Spleen (tissue), 11 donors: ENCODE results near the gene SNX10. TPM values are rescaled to one million over a fixed set of nuclear protein-coding genes. Genes with fewer than 3 reads are reported as not detected.

ENCODE experiments used
- DNase-seq: peaks from one replicate; pipeline ENCODE4 v3.0.0-alpha.2; 2020
- H3K27ac ChIP-seq, 8 donors: fragments of 200-600 bp; sonication (generic) in 7 of 8; 1 replicate in 4 of 8; 2 replicates in 4 of 8; pipeline versions ENCODE4 v1.5.0 to v1.8.0; 2016 to 2021; ENCODE audit warnings: inconsistent platforms in 4 of 8, mild to moderate bottlenecking in 4 of 8, moderate library complexity in 1 of 8
- H3K27me3 ChIP-seq, 7 donors: fragments of 200-600 bp; sonication (generic) in 6 of 7; replicated peaks in 1 of 7; 1 replicate in 4 of 7; 2 replicates in 3 of 7; pipeline versions ENCODE4 v1.5.0 to v1.8.0; 2016 to 2021; ENCODE audit warnings: inconsistent platforms in 3 of 7, mild to moderate bottlenecking in 1 of 7
- H3K36me3 ChIP-seq, 6 donors: fragments of 200-600 bp; sonication (generic) in 5 of 6; 1 replicate in 4 of 6; 2 replicates in 2 of 6; pipeline versions ENCODE4 v1.5.0 to v1.8.0; 2016 to 2021; ENCODE audit warnings: inconsistent platforms in 2 of 6
- H3K4me1 ChIP-seq, 6 donors: fragments of 200-600 bp; sonication (generic) in 5 of 6; 1 replicate in 3 of 6; 2 replicates in 3 of 6; pipeline versions ENCODE4 v1.5.0 to v1.8.0; 2016 to 2021; ENCODE audit warnings: inconsistent platforms in 3 of 6
- H3K4me3 ChIP-seq, 8 donors: fragments of 200-600 bp; sonication (generic) in 7 of 8; 1 replicate in 4 of 8; 2 replicates in 4 of 8; pipeline versions ENCODE4 v1.5.0 to v1.8.0; 2016 to 2021; ENCODE audit warnings: inconsistent platforms in 4 of 8, mild to moderate bottlenecking in 4 of 8, moderate library complexity in 2 of 8
- H3K9me3 ChIP-seq, 8 donors: fragments of 200-600 bp; sonication (generic) in 7 of 8; 1 replicate in 4 of 8; 2 replicates in 4 of 8; pipeline versions ENCODE4 v1.5.0 to v1.8.0; 2016 to 2021; ENCODE audit warnings: inconsistent platforms in 4 of 8
- CTCF ChIP-seq, 11 experiments: fragments of 200-600 bp in 7 of 11; fragments of 450-650 bp in 4 of 11; sonication (generic) in 4 of 11; IDR thresholded peaks in 8 of 11; conservative IDR thresholded peaks in 3 of 11; 1 replicate in 7 of 11; 2 replicates in 4 of 11; pipeline versions ENCODE4 v1.4.0 to v1.8.0; 2016 to 2021; ENCODE audit warnings: antibody characterized with exemption in 11 of 11, inconsistent platforms in 4 of 11, mild to moderate bottlenecking in 1 of 11
- POLR2A ChIP-seq, 3 donors: fragments of 450-650 bp; IDR thresholded peaks; one replicate each; pipeline ENCODE4 v1.5.1; 2017; ENCODE audit warnings: antibody characterized with exemption in 3 of 3, mild to moderate bottlenecking in 1 of 3
- POLR2AphosphoS5 ChIP-seq, 3 donors: sonication (generic); formaldehyde crosslinking; IDR thresholded peaks; one replicate each; pipeline ENCODE4 v1.5.1; 2017; ENCODE audit warnings: antibody characterized with exemption in 3 of 3
- WGBS, 5 donors: extraction: QIAGEN DNeasy Blood & Tissue Kit in 3 of 5; methylation state at CpG; one replicate each; pipeline versions ENCODE4 v1.1.5 to v1.1.7; 2013 to 2018; 5-methylcytosine and 5-hydroxymethylcytosine counted together
- intact Hi-C: fragments of 100-400 bp; cut with DNase I; formaldehyde crosslinking; loops from one replicate; pipeline ENCODE4 v1.15.0; 2023; ENCODE audit warnings: low total_unique reads
- polyA plus RNA-seq, 3 donors: library from polyadenylated mRNA; stranded (reverse); fragments of 200-250 nt; gene quantifications; one replicate each; pipeline ENCODE4 v1.2.1, GENCODE V29; 2013
- total RNA-seq, 7 donors: library from RNA; depleted of rRNA in 3 of 7; stranded (reverse); fragments of >200 nt in 3 of 7; fragmentation: NEBNext Ultra II Directional in 4 of 7; extraction: Animal tissue kit (Norgen Biotek cat#: 25700) in 4 of 7; gene quantifications; one replicate each; pipeline versions ENCODE4 v1.1.0 to v1.2.1, GENCODE V29; 2016 to 2021
- donor health status: healthy with polysubstance abuse.
- donor health status: DM: no; HTN: no; CAD: no; lungs with moderate emphysema.
- donor health status: DM: no; HTN: no; CAD: no.
- donor health status: Bipolar disorder and iron deficiency.
- donor health status: healthy.
- donor health status: DM: no; HTN: no; CAD: no.
- donor health status: DM: yes; HTN: yes; CAD: no.

The SNX10 gene
- total and polyA plus RNA-seq, 10 donors: 20.8 to 46.3 (median 38.7) TPM

GRCh38 chr7:26378016-26378415 is 86.4 kb downstream of the SNX10 start:
- no peak for DNase-seq
- Histone ChIP-seq H3K27ac (no peak overlapping the region), H3K4me1 (peaks cover 8 to 28% (median 19%) of the 10 kb centered on the region in 6 donors), H3K27me3 (peaks cover 0 to 47% (median 28%) of the 10 kb centered on the region in 7 donors), H3K4me3 (no peak overlapping the region), H3K36me3 (peaks cover 0 to 16% (median 0%) of the 10 kb centered on the region in 6 donors), H3K9me3 (no peaks in the 10 kb centered on the region)
- TF ChIP-seq POLR2AphosphoS5 (IDR thresholded peaks at IDR 0.05) (no peak), POLR2A (IDR thresholded peaks at IDR 0.05) (no peak), CTCF (IDR thresholded peaks at IDR 0.05 in 8 of 11, conservative IDR thresholded peaks at IDR 0.05 in 3 of 11) (no peak)
- intact Hi-C loops: loop anchor here (5.0 to 10.0 kb wide), 2 partner anchors 127 to 284 kb away; no protein-coding TSS in a partner anchor
- 85 to 97% (median 96%) methylated on average over 7 of the region's 7 CpGs for WGBS, 5 donors

GRCh38 chr7:26379711-26380110 is 88.0 kb downstream of the SNX10 start:
- Histone ChIP-seq H3K36me3 (peaks cover 0 to 1% (median 0%) of the 10 kb centered on the region in 6 donors), H3K9me3 (no peaks in the 10 kb centered on the region), H3K4me3 (no peak overlapping the region), H3K27me3 (peaks cover 0 to 30% (median 23%) of the 10 kb centered on the region in 7 donors), H3K27ac (no peak overlapping the region), H3K4me1 (peaks cover 8 to 28% (median 19%) of the 10 kb centered on the region in 6 donors)
- WGBS, 5 donors: 79 to 94% (median 87%) methylated on average over 3 of the region's 3 CpGs
- TF ChIP-seq CTCF (IDR thresholded peaks at IDR 0.05 in 8 of 11, conservative IDR thresholded peaks at IDR 0.05 in 3 of 11) (no peak), POLR2A (IDR thresholded peaks at IDR 0.05) (no peak), POLR2AphosphoS5 (IDR thresholded peaks at IDR 0.05) (no peak)
- intact Hi-C loops: loop anchor here (5.0 to 10.0 kb wide), 2 partner anchors 125 to 283 kb away; no protein-coding TSS in a partner anchor
- DNase-seq: no peak

- Histone ChIP-seq H3K9me3 (no peaks in the 10 kb centered on the region), H3K27ac (peak overlapping the region in 2 of 8 donors; percentile 62 to 67), H3K4me1 (peaks cover 0 to 10% (median 6%) of the 10 kb centered on the region in 6 donors), H3K36me3 (no peaks in the 10 kb centered on the region), H3K27me3 (peaks cover 0 to 10% (median 7%) of the 10 kb centered on the region in 7 donors), H3K4me3 (no peak overlapping the region)
- whole genome bisulfite sequencing, 5 donors: 79 to 89% (median 86%) methylated on average over 10 of the region's 10 CpGs
- intact Hi-C loops: no loop called here
- no peak for DNase-seq
- TF ChIP-seq POLR2A (IDR thresholded peaks at IDR 0.05) (no peak), CTCF (IDR thresholded peaks at IDR 0.05 in 8 of 11, conservative IDR thresholded peaks at IDR 0.05 in 3 of 11) (no peak), POLR2AphosphoS5 (IDR thresholded peaks at IDR 0.05) (no peak)
Measured at GRCh38 chr7:26381476-26382353, 90.1 kb downstream of the SNX10 start.

GRCh38 chr7:26385240-26385639 is 93.6 kb downstream of the SNX10 start:
- no peak for DNase-seq
- Histone ChIP-seq H3K4me1 (peaks cover 0 to 10% (median 0%) of the 10 kb centered on the region in 6 donors), H3K27ac (no peak overlapping the region), H3K36me3 (no peaks in the 10 kb centered on the region), H3K27me3 (no peaks in the 10 kb centered on the region), H3K4me3 (no peak overlapping the region), H3K9me3 (no peaks in the 10 kb centered on the region)
- TF ChIP-seq CTCF (IDR thresholded peaks at IDR 0.05 in 8 of 11, conservative IDR thresholded peaks at IDR 0.05 in 3 of 11) (no peak), POLR2AphosphoS5 (IDR thresholded peaks at IDR 0.05) (no peak), POLR2A (IDR thresholded peaks at IDR 0.05) (no peak)
- intact Hi-C loops: no loop called here
